HG02763 (cell line): ENCODE results near the gene GSTM1.
A peak's percentile ranks its signal among the peaks of the same experiment; 100 is the strongest.

Experiments used
- ATAC-seq: cut with Tn5 transposase; IDR thresholded peaks from one replicate; pipeline ENCODE4 v1.9.1; 2021; ENCODE audit warnings: mild to moderate bottlenecking, moderate library complexity; ENCODE audit not compliant: unreplicated experiment

Gene GSTM1

GRCh38 chr1:109687641-109688499 lies at the start of gene GSTM1:
Gene GSTM1 (plus strand): TSS chr1:109687817. CDS start chr1:109687874, 57 bp downstream.
- no peak for ATAC-seq

GRCh38 chr1:109639063-109639840 lies 48.4 kb upstream of the GSTM1 start:
- ATAC-seq: no peak

GRCh38 chr1:109639841-109640184 lies 47.8 kb upstream of the GSTM1 start:
- no peak for ATAC-seq

GRCh38 chr1:109640285-109640865 lies 47.2 kb upstream of the GSTM1 start:
- no peak for ATAC-seq

- ATAC-seq: no peak
Observed at GRCh38 chr1:109641078-109641740, 46.4 kb upstream of the GSTM1 start.

- no peak for ATAC-seq
Observed at GRCh38 chr1:109641861-109642260, 45.8 kb upstream of the GSTM1 start.

- ATAC-seq: no peak
Observed at GRCh38 chr1:109642626-109643025, 45.0 kb upstream of the GSTM1 start.

- peak; percentile 75 for ATAC-seq
Observed at GRCh38 chr1:109643385-109644230, 44.0 kb upstream of the GSTM1 start.

- no peak for ATAC-seq
Observed at GRCh38 chr1:109644670-109645069, 42.9 kb upstream of the GSTM1 start.

- no peak for ATAC-seq
Observed at GRCh38 chr1:109649491-109649914, 38.1 kb upstream of the GSTM1 start.

GRCh38 chr1:109650609-109651008 lies 37.0 kb upstream of the GSTM1 start:
- ATAC-seq: no peak

- ATAC-seq: no peak
Observed at GRCh38 chr1:109652402-109652801, 35.2 kb upstream of the GSTM1 start.

GRCh38 chr1:109653306-109653705 lies 34.3 kb upstream of the GSTM1 start:
- ATAC-seq: no peak

- ATAC-seq: no peak
Observed at GRCh38 chr1:109654519-109654918, 33.1 kb upstream of the GSTM1 start.

- ATAC-seq: peak; percentile 87
Observed at GRCh38 chr1:109655615-109656519, 31.8 kb upstream of the GSTM1 start, which contains the start of gene GSTM4. Gene GSTM4 (plus strand): TSS chr1:109656099. CDS start chr1:109656390, 291 bp downstream.

GRCh38 chr1:109657395-109657794 lies 30.2 kb upstream of the GSTM1 start:
- ATAC-seq: no peak

GRCh38 chr1:109657970-109658369 lies 29.6 kb upstream of the GSTM1 start:
- no peak for ATAC-seq

- ATAC-seq: no peak
Observed at GRCh38 chr1:109658533-109659042, 29.0 kb upstream of the GSTM1 start.

GRCh38 chr1:109659145-109659544 lies 28.5 kb upstream of the GSTM1 start:
- no peak for ATAC-seq
